Subcutaneous preadipocyte (primary cell): ENCODE measurements around the gene AKR1D1. TPM values are rescaled to one million over a fixed set of nuclear protein-coding genes. Genes with fewer than 3 reads are reported as not detected.

Source experiments
- small RNA-seq: library from RNA; depleted of rRNA; stranded (forward); fragments of <200 nt; gene quantifications from one replicate; pipeline ENCODE3, GENCODE V24; 2012
- total RNA-seq: library from RNA; depleted of rRNA; stranded (reverse); fragments of >200 nt; gene quantifications from 2 replicates; pipeline ENCODE4 v1.2.3, GENCODE V29; 2012

Gene AKR1D1
- not detected in 2 replicates for total RNA-seq

DNA sequence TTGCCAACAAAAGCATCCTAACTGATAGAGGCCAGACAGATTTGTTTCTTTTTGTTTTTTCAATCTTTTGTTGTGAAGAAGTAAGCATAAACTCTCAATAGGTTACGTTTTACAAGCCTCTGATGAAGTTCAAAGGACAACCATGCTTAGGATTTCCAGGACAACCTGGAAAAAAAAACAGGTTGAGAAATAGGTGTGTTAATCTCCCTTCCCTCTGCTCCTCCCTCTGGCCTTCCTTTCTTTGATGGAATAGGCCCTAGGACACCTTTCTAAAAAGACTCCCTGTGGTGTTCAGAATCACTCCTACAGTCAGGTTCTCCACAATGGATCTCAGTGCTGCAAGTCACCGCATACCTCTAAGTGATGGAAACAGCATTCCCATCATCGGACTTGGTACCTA lies at the start of gene AKR1D1:
AKR1D1 (plus strand) TSS at position 264 of the 400 bp plus-strand sequence; CDS start at position 324, 60 bp downstream.

Small RNA genes within 50 kb of the gene (small RNA-seq; reads per million reads assigned to genes)
- not detected for gene AC024082.2
- not detected for gene RN7SKP223

Other genes starting within 250 kb of the AKR1D1 start
- 3.5 and 5.9 TPM in 2 replicates for gene DGKI, start 229.5 kb upstream of the AKR1D1 start, total RNA-seq
- 23.1 and 31.1 TPM in 2 replicates for gene CREB3L2, start 74.4 kb upstream of the AKR1D1 start, total RNA-seq